Ishikawa (cell line): ENCODE measurements around the gene SCAPER.

Experiments used
- CEBPB ChIP-seq: IDR thresholded peaks from 2 replicates; pipeline ENCODE4 v1.6.1; 2012
- CREB1 ChIP-seq: IDR thresholded peaks from 2 replicates; pipeline ENCODE4 v1.6.1; 2012; ENCODE audit warnings: low read depth
- EGR1 ChIP-seq: IDR thresholded peaks from 2 replicates; pipeline ENCODE4 v1.6.1; 2012
- EP300 ChIP-seq: IDR thresholded peaks from 2 replicates; pipeline ENCODE4 v1.6.1; 2012; ENCODE audit warnings: borderline replicate concordance
- FOXM1 ChIP-seq: IDR thresholded peaks from 2 replicates; pipeline ENCODE4 v1.6.1; 2012; ENCODE audit warnings: low read depth, borderline replicate concordance
- MAX ChIP-seq: IDR thresholded peaks from 2 replicates; pipeline ENCODE4 v1.6.1; 2012
- NFIC ChIP-seq: IDR thresholded peaks from 2 replicates; pipeline ENCODE4 v1.6.1; 2012
- RAD21 ChIP-seq: IDR thresholded peaks from 2 replicates; pipeline ENCODE4 v1.6.1; 2012; ENCODE audit warnings: low read depth
- REST ChIP-seq: IDR thresholded peaks from 2 replicates; pipeline ENCODE4 v1.6.1; 2012; ENCODE audit warnings: low read depth, mild to moderate bottlenecking
- TAF1 ChIP-seq: IDR thresholded peaks from 2 replicates; pipeline ENCODE4 v1.6.1; 2012; ENCODE audit warnings: low read depth, mild to moderate bottlenecking
- TCF12 ChIP-seq: IDR thresholded peaks from 2 replicates; pipeline ENCODE4 v1.6.1; 2012; ENCODE audit warnings: low read depth
- TEAD4 ChIP-seq: IDR thresholded peaks from 2 replicates; pipeline ENCODE4 v1.6.1; 2012
- USF1 ChIP-seq: IDR thresholded peaks from 2 replicates; pipeline ENCODE4 v1.6.1; 2012
- YY1 ChIP-seq: IDR thresholded peaks from 2 replicates; pipeline ENCODE4 v1.6.1; 2012; ENCODE audit warnings: low read depth
- ZBTB7A ChIP-seq: IDR thresholded peaks from 2 replicates; pipeline ENCODE4 v1.6.1; 2012; ENCODE audit warnings: low read depth

Gene SCAPER

GRCh38 chr15:76860201-76860600, 44.9 kb downstream of the SCAPER start:
- TF ChIP-seq TCF12: no peak
- no peak for TF ChIP-seq CREB1
- no peak for TF ChIP-seq REST
- TF ChIP-seq TEAD4: no peak
- no peak for TF ChIP-seq NFIC
- no peak for TF ChIP-seq EP300
- no peak for TF ChIP-seq EGR1
- TF ChIP-seq ZBTB7A: no peak
- no peak for TF ChIP-seq MAX
- no peak for TF ChIP-seq CEBPB

GRCh38 chr15:76846782-76847181, 58.4 kb downstream of the SCAPER start:
- TF ChIP-seq MAX: no peak
- TF ChIP-seq NFIC: no peak
- no peak for TF ChIP-seq TEAD4
- no peak for TF ChIP-seq YY1
- TF ChIP-seq ZBTB7A: no peak
- no peak for TF ChIP-seq TAF1
- no peak for TF ChIP-seq CREB1
- no peak for TF ChIP-seq USF1
- no peak for TF ChIP-seq RAD21
- no peak for TF ChIP-seq FOXM1
- TF ChIP-seq EGR1: no peak
- TF ChIP-seq TCF12: no peak
- TF ChIP-seq EP300: no peak
- TF ChIP-seq REST: no peak
- TF ChIP-seq CEBPB: no peak

GRCh38 chr15:76844096-76844495, 61.0 kb downstream of the SCAPER start:
- no peak for TF ChIP-seq MAX
- no peak for TF ChIP-seq EP300
- no peak for TF ChIP-seq TAF1
- TF ChIP-seq CEBPB: no peak
- TF ChIP-seq TEAD4: no peak
- TF ChIP-seq CREB1: no peak
- TF ChIP-seq USF1: no peak
- no peak for TF ChIP-seq RAD21
- no peak for TF ChIP-seq YY1
- no peak for TF ChIP-seq EGR1
- TF ChIP-seq FOXM1: no peak
- TF ChIP-seq REST: no peak

GRCh38 chr15:76843269-76843668, 61.9 kb downstream of the SCAPER start:
- TF ChIP-seq ZBTB7A (no peak), RAD21 (no peak), CEBPB (no peak), USF1 (no peak), EGR1 (no peak), NFIC (no peak), CREB1 (no peak), TEAD4 (no peak), EP300 (no peak), TCF12 (no peak), FOXM1 (no peak)
